Panc1 (cell line): ENCODE data around the gene CLMN.

Source experiments
- POLR2AphosphoS5 ChIP-seq: IDR thresholded peaks from 2 replicates; pipeline ENCODE4 v1.6.1; 2012; ENCODE audit warnings: mild to moderate bottlenecking, low read depth, low read length, moderate library complexity
- TF ChIP-seq, protein P1 (sequence below): fragments of 450-650 bp; IDR thresholded peaks from 2 replicates; pipeline ENCODE4 v1.5.1; 2017; ENCODE audit warnings: mild to moderate bottlenecking

- TF ChIP-seq, protein P1, sequence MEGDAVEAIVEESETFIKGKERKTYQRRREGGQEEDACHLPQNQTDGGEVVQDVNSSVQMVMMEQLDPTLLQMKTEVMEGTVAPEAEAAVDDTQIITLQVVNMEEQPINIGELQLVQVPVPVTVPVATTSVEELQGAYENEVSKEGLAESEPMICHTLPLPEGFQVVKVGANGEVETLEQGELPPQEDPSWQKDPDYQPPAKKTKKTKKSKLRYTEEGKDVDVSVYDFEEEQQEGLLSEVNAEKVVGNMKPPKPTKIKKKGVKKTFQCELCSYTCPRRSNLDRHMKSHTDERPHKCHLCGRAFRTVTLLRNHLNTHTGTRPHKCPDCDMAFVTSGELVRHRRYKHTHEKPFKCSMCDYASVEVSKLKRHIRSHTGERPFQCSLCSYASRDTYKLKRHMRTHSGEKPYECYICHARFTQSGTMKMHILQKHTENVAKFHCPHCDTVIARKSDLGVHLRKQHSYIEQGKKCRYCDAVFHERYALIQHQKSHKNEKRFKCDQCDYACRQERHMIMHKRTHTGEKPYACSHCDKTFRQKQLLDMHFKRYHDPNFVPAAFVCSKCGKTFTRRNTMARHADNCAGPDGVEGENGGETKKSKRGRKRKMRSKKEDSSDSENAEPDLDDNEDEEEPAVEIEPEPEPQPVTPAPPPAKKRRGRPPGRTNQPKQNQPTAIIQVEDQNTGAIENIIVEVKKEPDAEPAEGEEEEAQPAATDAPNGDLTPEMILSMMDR: no peak
- TF ChIP-seq POLR2AphosphoS5: no peak
These were observed 4.6 kb downstream of the CLMN start for GRCh38 chr14:95315156-95315555.
